ENCODE data around the gene TSHR. TPM values are rescaled to one million over a fixed set of nuclear protein-coding genes. Genes with fewer than 3 reads are reported as not detected.

The TSHR gene
- total RNA-seq, 1 donor from 2014 or later: not detected

DNA sequence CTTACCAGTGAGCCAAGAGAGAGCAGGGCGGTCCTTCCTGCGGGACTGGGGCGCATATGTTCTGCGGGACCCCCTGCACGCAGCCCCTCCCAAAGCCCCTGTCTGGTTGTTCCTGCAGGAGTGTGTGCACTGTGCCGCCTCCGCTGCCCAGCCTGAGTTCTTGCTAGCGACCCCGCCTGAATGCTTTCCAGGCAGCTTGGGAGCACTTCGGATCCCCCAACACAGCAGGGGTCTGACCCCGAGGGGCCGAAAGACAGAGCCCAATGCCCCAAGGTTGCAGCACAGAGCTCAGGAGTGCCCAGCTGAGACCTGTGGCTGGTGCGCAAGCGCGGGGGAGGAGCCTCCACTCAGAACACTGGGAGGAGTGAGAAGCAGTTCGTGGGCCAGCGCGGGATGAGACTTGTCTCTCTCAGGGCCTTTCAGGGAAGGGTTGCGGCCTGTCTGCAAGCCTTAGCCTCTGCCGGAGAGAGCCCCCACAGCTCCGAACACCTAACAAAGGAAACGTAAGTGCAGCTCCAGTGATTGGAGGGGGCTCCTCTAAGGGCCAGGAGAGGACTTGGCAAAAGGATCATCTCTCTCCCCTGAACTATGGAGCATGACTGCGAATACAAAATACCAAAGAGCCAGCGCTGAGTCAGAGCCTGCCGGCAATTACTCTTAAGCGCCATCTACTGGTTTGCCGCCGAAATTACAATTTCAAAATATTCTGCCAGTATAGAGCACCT, 214.8 kb downstream of the TSHR start:
- H3K79me2 ChIP-seq (ENCODE audit: low read depth): no peaks in the 10 kb centered on the region
- no peaks in the 10 kb centered on the region for H3K9me3 ChIP-seq (ENCODE audit: low read depth)
- H2AFZ ChIP-seq (replicated peaks): peak overlapping the region; percentile 48
- Mint-ChIP-seq H3K9me3 (no peaks in the 10 kb centered on the region), H3K36me3 (peaks cover 3% of the 10 kb centered on the region), H3K27me3 (ENCODE audit: insufficient read depth, low read depth) (peaks cover 2% of the 10 kb centered on the region), H3K4me3 (peak overlapping the region; percentile 88), H3K27ac (peak overlapping the region; percentile 96), H3K4me1 (peaks cover 9% of the 10 kb centered on the region)
- peaks cover 3% of the 10 kb centered on the region for H3F3A ChIP-seq (ENCODE audit: low read depth)
- H3K4me1 ChIP-seq: peaks cover 4% of the 10 kb centered on the region
- H4K20me1 ChIP-seq (ENCODE audit: low read depth): no peaks in the 10 kb centered on the region
- no peaks in the 10 kb centered on the region for H3K36me3 ChIP-seq
- H3K4me2 ChIP-seq: peak overlapping the region; percentile 78
- DNase-seq (ENCODE audit: low spot score): peak; percentile 91
- no peak overlapping the region for H3K9ac ChIP-seq
- no peaks in the 10 kb centered on the region for H3K27me3 ChIP-seq
- TF ChIP-seq, protein P1, sequence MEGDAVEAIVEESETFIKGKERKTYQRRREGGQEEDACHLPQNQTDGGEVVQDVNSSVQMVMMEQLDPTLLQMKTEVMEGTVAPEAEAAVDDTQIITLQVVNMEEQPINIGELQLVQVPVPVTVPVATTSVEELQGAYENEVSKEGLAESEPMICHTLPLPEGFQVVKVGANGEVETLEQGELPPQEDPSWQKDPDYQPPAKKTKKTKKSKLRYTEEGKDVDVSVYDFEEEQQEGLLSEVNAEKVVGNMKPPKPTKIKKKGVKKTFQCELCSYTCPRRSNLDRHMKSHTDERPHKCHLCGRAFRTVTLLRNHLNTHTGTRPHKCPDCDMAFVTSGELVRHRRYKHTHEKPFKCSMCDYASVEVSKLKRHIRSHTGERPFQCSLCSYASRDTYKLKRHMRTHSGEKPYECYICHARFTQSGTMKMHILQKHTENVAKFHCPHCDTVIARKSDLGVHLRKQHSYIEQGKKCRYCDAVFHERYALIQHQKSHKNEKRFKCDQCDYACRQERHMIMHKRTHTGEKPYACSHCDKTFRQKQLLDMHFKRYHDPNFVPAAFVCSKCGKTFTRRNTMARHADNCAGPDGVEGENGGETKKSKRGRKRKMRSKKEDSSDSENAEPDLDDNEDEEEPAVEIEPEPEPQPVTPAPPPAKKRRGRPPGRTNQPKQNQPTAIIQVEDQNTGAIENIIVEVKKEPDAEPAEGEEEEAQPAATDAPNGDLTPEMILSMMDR (IDR thresholded peaks at IDR 0.05): peak; percentile 87
- TF ChIP-seq EZH2phosphoT487 (IDR thresholded peaks at IDR 0.05) (no peak), EZH2 (IDR thresholded peaks at IDR 0.05) (no peak)
- no peak overlapping the region for H3K27ac ChIP-seq
- peak overlapping the region; percentile 44 for H3K4me3 ChIP-seq

DNA sequence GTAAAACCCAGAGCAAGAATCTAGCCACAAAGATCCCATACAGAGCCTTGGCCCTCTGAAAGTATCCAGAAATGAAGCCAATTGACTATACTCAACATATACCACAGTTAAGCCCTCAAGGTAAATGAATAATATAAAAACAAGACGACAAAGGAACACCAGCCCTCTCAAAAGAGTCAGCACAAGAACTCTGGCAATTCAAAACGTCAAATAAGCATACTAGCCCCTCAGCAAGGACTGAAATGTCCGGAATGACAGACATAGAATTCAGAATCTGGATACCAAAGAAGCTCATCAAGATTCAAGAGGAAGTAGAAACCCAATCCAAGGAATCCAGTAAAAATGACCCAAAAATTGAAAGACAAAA, 215.4 kb downstream of the TSHR start:
- no peaks in the 10 kb centered on the region for H3K79me2 ChIP-seq (ENCODE audit: low read depth)
- H3K9ac ChIP-seq: no peak overlapping the region
- TF ChIP-seq, protein P1 (IDR thresholded peaks at IDR 0.05): no peak
- TF ChIP-seq EZH2phosphoT487 (IDR thresholded peaks at IDR 0.05) (no peak), EZH2 (IDR thresholded peaks at IDR 0.05) (no peak)
- H3K9me3 Mint-ChIP-seq: no peaks in the 10 kb centered on the region
- no peaks in the 10 kb centered on the region for H3K9me3 ChIP-seq (ENCODE audit: low read depth)
- H3K4me2 ChIP-seq: peak overlapping the region; percentile 78
- peaks cover 4% of the 10 kb centered on the region for H3K4me1 ChIP-seq
- peak overlapping the region; percentile 96 for H3K27ac Mint-ChIP-seq
- no peak overlapping the region for H2AFZ ChIP-seq (replicated peaks)
- H3K36me3 ChIP-seq: no peaks in the 10 kb centered on the region
- peaks cover 9% of the 10 kb centered on the region for H3K4me1 Mint-ChIP-seq
- H4K20me1 ChIP-seq (ENCODE audit: low read depth): no peaks in the 10 kb centered on the region
- DNase-seq (ENCODE audit: low spot score): no peak
- no peak overlapping the region for H3K27ac ChIP-seq
- peaks cover 3% of the 10 kb centered on the region for H3K36me3 Mint-ChIP-seq
- peaks cover 3% of the 10 kb centered on the region for H3F3A ChIP-seq (ENCODE audit: low read depth)
- peaks cover 2% of the 10 kb centered on the region for H3K27me3 Mint-ChIP-seq (ENCODE audit: insufficient read depth, low read depth)
- H3K4me3 Mint-ChIP-seq: peak overlapping the region; percentile 88
- no peaks in the 10 kb centered on the region for H3K27me3 ChIP-seq
- H3K4me3 ChIP-seq: no peak overlapping the region

DNA sequence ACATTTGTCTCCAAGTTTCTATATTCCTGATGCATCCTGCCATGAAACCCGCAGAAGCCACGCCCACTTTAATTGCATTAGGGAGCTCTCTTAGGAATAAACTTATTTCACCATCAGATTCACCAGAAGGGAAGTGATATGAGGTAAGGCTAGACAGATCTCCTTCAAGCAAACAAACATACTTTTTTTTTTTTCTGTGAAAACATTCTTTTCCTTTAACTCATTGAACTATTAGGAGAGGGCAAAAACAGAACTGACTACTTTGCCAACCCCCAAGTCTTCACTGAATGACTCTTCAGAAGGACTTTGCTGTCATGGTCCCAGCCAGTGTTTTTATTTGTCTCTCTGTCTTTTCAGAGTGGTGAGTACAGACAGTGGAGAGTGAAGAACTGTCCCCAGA, 216.9 kb downstream of the TSHR start:
- Mint-ChIP-seq H3K9me3 (no peaks in the 10 kb centered on the region), H3K4me1 (peaks cover 9% of the 10 kb centered on the region), H3K36me3 (peaks cover 3% of the 10 kb centered on the region), H3K4me3 (no peak overlapping the region), H3K27ac (no peak overlapping the region), H3K27me3 (ENCODE audit: insufficient read depth, low read depth) (peaks cover 2% of the 10 kb centered on the region)
- no peaks in the 10 kb centered on the region for H3K36me3 ChIP-seq
- peaks cover 4% of the 10 kb centered on the region for H3K4me1 ChIP-seq
- no peak overlapping the region for H3K27ac ChIP-seq
- no peaks in the 10 kb centered on the region for H4K20me1 ChIP-seq (ENCODE audit: low read depth)
- H3K9me3 ChIP-seq (ENCODE audit: low read depth): no peaks in the 10 kb centered on the region
- no peaks in the 10 kb centered on the region for H3K79me2 ChIP-seq (ENCODE audit: low read depth)
- H2AFZ ChIP-seq (replicated peaks): no peak overlapping the region
- TF ChIP-seq, protein P1 (IDR thresholded peaks at IDR 0.05): no peak
- TF ChIP-seq EZH2 (IDR thresholded peaks at IDR 0.05): no peak
- no peak for TF ChIP-seq EZH2phosphoT487 (IDR thresholded peaks at IDR 0.05)
- no peak overlapping the region for H3K4me3 ChIP-seq
- H3K4me2 ChIP-seq: no peak overlapping the region
- H3K9ac ChIP-seq: no peak overlapping the region
- no peaks in the 10 kb centered on the region for H3K27me3 ChIP-seq
- DNase-seq (ENCODE audit: low spot score): no peak
- peaks cover 9% of the 10 kb centered on the region for H3F3A ChIP-seq (ENCODE audit: low read depth)
